Body of pancreas (tissue), 4 donors: ENCODE data around the gene METTL8.

Source experiments
- CTCF ChIP-seq, 7 experiments: fragments of 450-650 bp in 4 of 7; fragments of 200-600 bp in 3 of 7; sonication (generic) in 3 of 7; IDR thresholded peaks; one replicate each; pipeline ENCODE4 v1.5.1; 2016 to 2019; ENCODE audit warnings: antibody characterized with exemption in 7 of 7
- POLR2A ChIP-seq, 3 donors: fragments of 450-650 bp; IDR thresholded peaks; one replicate each; pipeline ENCODE4 v1.6.1; 2016; ENCODE audit warnings: antibody characterized with exemption in 3 of 3, mild to moderate bottlenecking in 2 of 3

GRCh38 chr2:171386627-171387026 is 47.2 kb downstream of the METTL8 start:
- TF ChIP-seq POLR2A (IDR thresholded peaks at IDR 0.05) (no peak), CTCF (IDR thresholded peaks at IDR 0.05) (no peak)
